Ovary (tissue), 9 donors: Measurements from ENCODE around the gene EML6. TPM values are rescaled to one million over a fixed set of nuclear protein-coding genes. Genes with fewer than 3 reads are reported as not detected.

ENCODE experiments used
- DNase-seq, 5 donors: peaks; one replicate each; pipeline ENCODE4 v3.0.0-alpha.2; 2019 to 2020
- H3K27ac ChIP-seq, 2 donors: fragments of 200-600 bp; one replicate each; pipeline versions ENCODE4 v1.5.1 to v1.8.0; 2019 to 2022
- H3K27me3 ChIP-seq: fragments of 200-600 bp; one replicate; pipeline ENCODE4 v1.8.0; 2022
- H3K36me3 ChIP-seq: fragments of 200-600 bp; sonication (generic); one replicate; pipeline ENCODE4 v1.5.1; 2019
- H3K4me1 ChIP-seq: one replicate; pipeline ENCODE4 v1.8.1; 2013; ENCODE audit warnings: mild to moderate bottlenecking, moderate library complexity; ENCODE audit not compliant: insufficient read depth
- H3K4me3 ChIP-seq: fragments of 200-600 bp; sonication (generic); one replicate; pipeline ENCODE4 v1.5.1; 2017
- H3K9me3 ChIP-seq, 2 donors: fragments of 200-600 bp in 1 of 2; sonication (generic) in 1 of 2; one replicate each; pipeline versions ENCODE4 v1.5.1 to v1.8.1; 2013 to 2019; ENCODE audit warnings: mild to moderate bottlenecking in 1 of 2, moderate library complexity in 1 of 2
- EP300 ChIP-seq: sonication (generic); formaldehyde crosslinking; IDR thresholded peaks from one replicate; pipeline ENCODE4 v1.6.1; 2017; ENCODE audit warnings: antibody characterized with exemption
- POLR2A ChIP-seq: fragments of 450-650 bp; IDR thresholded peaks from one replicate; pipeline ENCODE4 v1.6.1; 2017; ENCODE audit warnings: antibody characterized with exemption, mild to moderate bottlenecking, moderate library complexity
- WGBS, 3 donors: extraction: QIAGEN DNeasy Blood & Tissue Kit in 1 of 3; methylation state at CpG; one replicate each; pipeline versions ENCODE4 v1.1.5 to v1.1.7; 2013 to 2017; 5-methylcytosine and 5-hydroxymethylcytosine counted together
- intact Hi-C, 4 donors: fragments of 100-400 bp; cut with DNase I; formaldehyde crosslinking; loops; one replicate each; pipeline versions ENCODE4 v1.11.0 to v1.15.1; 2022 to 2023
- polyA plus RNA-seq, 2 donors: library from polyadenylated mRNA; stranded (reverse); fragments of 200-250 nt in 1 of 2; fragments of 350-450 nt in 1 of 2; fragmentation: Illumina TruSeq in 1 of 2; extraction: RNeasy Lipid Tissue Mini Kit (QIAGEN cat#74804) in 1 of 2; gene quantifications; one replicate each; pipeline ENCODE4 v1.2.3, GENCODE V29; 2013 to 2014
- total RNA-seq, 7 donors: library from RNA; depleted of rRNA in 2 of 7; stranded (reverse); fragments of >200 nt in 2 of 7; fragmentation: NEBNext Ultra II Directional in 3 of 7; extraction: Animal tissue kit (Norgen Biotek cat#: 25700) in 3 of 7; gene quantifications; one replicate each; pipeline versions ENCODE4 v1.1.0 to v1.2.4, GENCODE V29; 2016 to 2023
- TF ChIP-seq, protein P1 (sequence below), 3 donors: fragments of 450-650 bp in 2 of 3; fragments of 200-600 bp in 1 of 3; IDR thresholded peaks; one replicate each; pipeline versions ENCODE4 v1.5.1 to v1.8.0; 2016 to 2022; ENCODE audit warnings: antibody characterized with exemption in 3 of 3, mild to moderate bottlenecking in 1 of 3
- donor health status: DM: no; HTN: no; CAD: no; lungs with moderate emphysema.
- donor health status: DM: no; HTN: no; CAD: no.
- donor health status: Bipolar disorder and iron deficiency.
- donor health status: DM: yes; HTN: yes; CAD: no.
- donor health status: DM: no; HTN: no; CAD: no.
- donor health status: DM: yes; HTN: yes; CAD: no.

Gene EML6
- total and polyA plus RNA-seq, 9 donors, result 0.22 to 3.7 (median 0.48) TPM

DNA sequence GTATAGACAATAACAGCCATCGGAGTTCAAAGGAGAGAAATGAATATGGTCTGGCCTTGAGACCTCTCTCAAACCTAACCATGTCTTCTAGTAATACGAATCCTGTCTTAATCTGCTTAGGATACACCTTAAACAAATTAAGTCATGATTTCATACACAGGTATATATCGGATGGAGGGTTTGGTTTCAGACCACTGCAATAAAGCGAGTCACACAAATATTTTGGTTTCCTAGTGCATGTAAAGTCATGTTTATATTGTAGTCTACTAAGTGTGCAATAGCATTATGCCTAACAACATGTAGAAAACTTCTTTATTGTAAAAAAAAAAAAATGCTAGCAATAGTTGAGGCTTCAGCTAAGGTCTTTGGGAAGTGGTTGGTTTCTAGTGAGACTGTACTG is 73.8 kb downstream of the EML6 start:
- no peaks in the 10 kb centered on the region for H3K36me3 ChIP-seq
- TF ChIP-seq, protein P1, sequence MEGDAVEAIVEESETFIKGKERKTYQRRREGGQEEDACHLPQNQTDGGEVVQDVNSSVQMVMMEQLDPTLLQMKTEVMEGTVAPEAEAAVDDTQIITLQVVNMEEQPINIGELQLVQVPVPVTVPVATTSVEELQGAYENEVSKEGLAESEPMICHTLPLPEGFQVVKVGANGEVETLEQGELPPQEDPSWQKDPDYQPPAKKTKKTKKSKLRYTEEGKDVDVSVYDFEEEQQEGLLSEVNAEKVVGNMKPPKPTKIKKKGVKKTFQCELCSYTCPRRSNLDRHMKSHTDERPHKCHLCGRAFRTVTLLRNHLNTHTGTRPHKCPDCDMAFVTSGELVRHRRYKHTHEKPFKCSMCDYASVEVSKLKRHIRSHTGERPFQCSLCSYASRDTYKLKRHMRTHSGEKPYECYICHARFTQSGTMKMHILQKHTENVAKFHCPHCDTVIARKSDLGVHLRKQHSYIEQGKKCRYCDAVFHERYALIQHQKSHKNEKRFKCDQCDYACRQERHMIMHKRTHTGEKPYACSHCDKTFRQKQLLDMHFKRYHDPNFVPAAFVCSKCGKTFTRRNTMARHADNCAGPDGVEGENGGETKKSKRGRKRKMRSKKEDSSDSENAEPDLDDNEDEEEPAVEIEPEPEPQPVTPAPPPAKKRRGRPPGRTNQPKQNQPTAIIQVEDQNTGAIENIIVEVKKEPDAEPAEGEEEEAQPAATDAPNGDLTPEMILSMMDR (IDR thresholded peaks at IDR 0.05), result no peak
- TF ChIP-seq EP300 (no peak), POLR2A (no peak)
- no peaks in the 10 kb centered on the region for H3K27me3 ChIP-seq
- intact Hi-C loops, result no loop called here
- no peak overlapping the region for H3K4me3 ChIP-seq
- WGBS, 3 donors, result 86 to 92% (median 89%) methylated on average over 4 of the region's 4 CpGs
- no peaks in the 10 kb centered on the region for H3K9me3 ChIP-seq
- no peak for DNase-seq
- no peak overlapping the region for H3K27ac ChIP-seq
- no peaks in the 10 kb centered on the region for H3K4me1 ChIP-seq

- 85 to 89% (median 86%) methylated on average over 6 of the region's 6 CpGs for WGBS, 3 donors
- no peaks in the 10 kb centered on the region for H3K36me3 ChIP-seq
- TF ChIP-seq, protein P1 (IDR thresholded peaks at IDR 0.05), result no peak
- TF ChIP-seq POLR2A (no peak), EP300 (no peak)
Observed at GRCh38 chr2:54801352-54801751, 77.9 kb downstream of the EML6 start.

DNA sequence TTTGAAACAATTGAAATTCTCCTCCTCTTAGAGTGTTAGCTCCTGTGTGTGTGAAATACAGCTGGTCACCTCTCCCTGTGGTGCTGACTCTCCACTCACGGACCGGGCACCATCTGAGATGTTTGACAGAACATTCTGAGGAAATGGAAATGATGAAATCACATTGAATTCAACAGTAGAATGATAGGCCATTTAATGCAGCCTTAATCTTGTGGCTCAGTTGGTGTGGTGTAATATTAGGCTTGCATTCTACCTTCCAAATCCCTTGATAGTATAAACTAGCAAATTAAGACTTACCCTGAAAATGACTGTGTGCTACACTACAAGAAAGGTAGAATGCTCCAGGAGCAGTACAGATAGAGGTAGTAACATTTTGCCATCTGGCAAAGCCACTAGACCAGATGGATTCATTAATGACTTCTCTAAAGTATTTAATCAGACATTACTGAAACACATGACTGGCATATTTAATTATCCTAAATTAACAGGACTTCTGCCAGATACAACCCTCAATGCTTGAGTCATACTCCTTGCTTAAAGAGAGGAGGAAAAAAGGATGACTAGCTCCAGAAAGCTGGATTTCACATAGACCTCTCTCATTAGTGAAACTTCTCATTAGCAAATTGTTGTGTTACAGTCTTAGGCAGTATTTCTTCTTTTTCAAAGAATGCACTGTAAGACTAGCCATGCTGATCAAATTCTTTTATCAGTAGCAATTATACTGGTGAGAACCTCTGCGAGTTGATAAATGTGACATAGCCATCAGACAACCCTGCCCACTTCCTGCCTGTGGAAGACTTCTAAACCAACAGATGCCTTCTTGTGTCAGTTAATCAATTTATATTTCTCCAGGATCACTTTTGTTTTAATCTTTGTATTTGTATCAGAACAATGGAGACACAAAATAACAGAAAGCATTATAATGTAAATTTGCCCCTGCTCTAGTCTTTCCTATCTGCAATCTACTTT is 80.6 kb downstream of the EML6 start:
- Histone ChIP-seq H3K36me3 (no peaks in the 10 kb centered on the region), H3K27ac (no peak overlapping the region), H3K4me3 (no peak overlapping the region), H3K9me3 (no peaks in the 10 kb centered on the region), H3K27me3 (no peaks in the 10 kb centered on the region), H3K4me1 (no peaks in the 10 kb centered on the region)
- DNase-seq, result no peak
- WGBS, 3 donors, result 63 to 81% (median 68%) methylated on average over 3 of the region's 3 CpGs
- intact Hi-C loops, result no loop called here
- TF ChIP-seq, protein P1 (IDR thresholded peaks at IDR 0.05), result no peak
- TF ChIP-seq EP300, result no peak
- no peak for TF ChIP-seq POLR2A

More at GRCh38 chr2:54801352-54801751, 77.9 kb downstream of the EML6 start:
- Histone ChIP-seq H3K4me3 (no peak overlapping the region), H3K27me3 (no peaks in the 10 kb centered on the region), H3K4me1 (no peaks in the 10 kb centered on the region), H3K9me3 (no peaks in the 10 kb centered on the region), H3K27ac (no peak overlapping the region)
- intact Hi-C loops, result no loop called here
- DNase-seq, result no peak

GRCh38 chr2:54805255-54805654 is 81.8 kb downstream of the EML6 start:
- Histone ChIP-seq H3K27ac (no peak overlapping the region), H3K4me1 (no peaks in the 10 kb centered on the region), H3K27me3 (no peaks in the 10 kb centered on the region), H3K36me3 (no peaks in the 10 kb centered on the region), H3K9me3 (no peaks in the 10 kb centered on the region), H3K4me3 (no peak overlapping the region)
- WGBS, 3 donors, result 92 to 94% (median 94%) methylated on average over 1 of the region's 1 CpG
- TF ChIP-seq EP300, result no peak
- TF ChIP-seq, protein P1 (IDR thresholded peaks at IDR 0.05), result no peak
- no peak for TF ChIP-seq POLR2A
- no peak for DNase-seq
- intact Hi-C loops, result no loop called here
